ENCODE measurements around the gene FRRS1L.

DNA sequence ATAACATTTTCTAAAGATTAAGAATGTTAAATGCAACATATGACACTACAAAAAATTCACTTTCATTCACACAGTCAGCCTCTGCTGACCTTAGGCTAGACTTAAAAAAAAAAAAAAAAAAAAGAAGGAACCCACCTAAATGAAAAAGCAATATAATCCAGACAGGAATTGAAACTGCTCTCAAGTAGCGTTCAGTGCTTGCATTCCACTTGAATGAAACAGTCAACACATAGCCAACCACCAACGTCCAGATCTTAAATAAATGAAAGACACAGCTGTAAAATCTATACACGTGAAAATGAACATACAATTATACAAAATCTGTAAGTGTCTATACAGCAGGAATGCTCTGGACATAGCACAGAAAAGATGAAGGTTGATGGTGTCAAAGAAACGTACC is 58.7 kb downstream of the FRRS1L start:
- TF ChIP-seq, protein P1, sequence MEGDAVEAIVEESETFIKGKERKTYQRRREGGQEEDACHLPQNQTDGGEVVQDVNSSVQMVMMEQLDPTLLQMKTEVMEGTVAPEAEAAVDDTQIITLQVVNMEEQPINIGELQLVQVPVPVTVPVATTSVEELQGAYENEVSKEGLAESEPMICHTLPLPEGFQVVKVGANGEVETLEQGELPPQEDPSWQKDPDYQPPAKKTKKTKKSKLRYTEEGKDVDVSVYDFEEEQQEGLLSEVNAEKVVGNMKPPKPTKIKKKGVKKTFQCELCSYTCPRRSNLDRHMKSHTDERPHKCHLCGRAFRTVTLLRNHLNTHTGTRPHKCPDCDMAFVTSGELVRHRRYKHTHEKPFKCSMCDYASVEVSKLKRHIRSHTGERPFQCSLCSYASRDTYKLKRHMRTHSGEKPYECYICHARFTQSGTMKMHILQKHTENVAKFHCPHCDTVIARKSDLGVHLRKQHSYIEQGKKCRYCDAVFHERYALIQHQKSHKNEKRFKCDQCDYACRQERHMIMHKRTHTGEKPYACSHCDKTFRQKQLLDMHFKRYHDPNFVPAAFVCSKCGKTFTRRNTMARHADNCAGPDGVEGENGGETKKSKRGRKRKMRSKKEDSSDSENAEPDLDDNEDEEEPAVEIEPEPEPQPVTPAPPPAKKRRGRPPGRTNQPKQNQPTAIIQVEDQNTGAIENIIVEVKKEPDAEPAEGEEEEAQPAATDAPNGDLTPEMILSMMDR (IDR thresholded peaks at IDR 0.05) = no peak
- TF ChIP-seq POLR2A (IDR thresholded peaks at IDR 0.05) = no peak

Data from Peyer's patch (tissue), 4 donors.